Activated CD4-positive, alpha-beta T cell treated with anti-CD3 and anti-CD28 coated beads, Interleukin-2, amount 50 U/mL, for 1 hour (primary cell): ENCODE data around the gene TENM4.
A peak's percentile ranks its signal among the peaks of the same experiment; 100 is the strongest.

ENCODE experiments used
- DNase-seq: peaks from one replicate; pipeline ENCODE4 v3.0.0-alpha.2; 2020

TENM4 gene

GRCh38 chr11:78823588-78823987 lies 617.2 kb downstream of the TENM4 start:
- DNase-seq = no peak

- DNase-seq = no peak
These were observed 617.9 kb downstream of the TENM4 start for GRCh38 chr11:78822931-78823423.

GRCh38 chr11:78821371-78822306 lies 619.2 kb downstream of the TENM4 start:
- no peak for DNase-seq

- no peak for DNase-seq
These were observed 620.1 kb downstream of the TENM4 start for GRCh38 chr11:78820741-78821140.

GRCh38 chr11:78818201-78818600 lies 622.6 kb downstream of the TENM4 start:
- DNase-seq = no peak

GRCh38 chr11:78815831-78816230 lies 625.0 kb downstream of the TENM4 start:
- DNase-seq = no peak

- no peak for DNase-seq
These were observed 628.1 kb downstream of the TENM4 start for GRCh38 chr11:78812513-78813293.

- no peak for DNase-seq
These were observed 630.2 kb downstream of the TENM4 start for GRCh38 chr11:78810559-78811009.

GRCh38 chr11:78809931-78810541 lies 630.8 kb downstream of the TENM4 start:
- no peak for DNase-seq

- DNase-seq = no peak
These were observed 631.9 kb downstream of the TENM4 start for GRCh38 chr11:78808923-78809322.

GRCh38 chr11:78807351-78807750 lies 633.5 kb downstream of the TENM4 start:
- DNase-seq = no peak

GRCh38 chr11:78806214-78807004 lies 634.4 kb downstream of the TENM4 start:
- DNase-seq = no peak

GRCh38 chr11:78804991-78805390 lies 635.8 kb downstream of the TENM4 start:
- no peak for DNase-seq

GRCh38 chr11:78803995-78804394 lies 636.8 kb downstream of the TENM4 start:
- no peak for DNase-seq

- no peak for DNase-seq
These were observed 638.6 kb downstream of the TENM4 start for GRCh38 chr11:78802058-78802761.

- no peak for DNase-seq
These were observed 639.5 kb downstream of the TENM4 start for GRCh38 chr11:78801161-78801884.

- no peak for DNase-seq
These were observed 640.1 kb downstream of the TENM4 start for GRCh38 chr11:78800756-78801155.

GRCh38 chr11:78800096-78800690 lies 640.6 kb downstream of the TENM4 start:
- no peak for DNase-seq

- peak; percentile 1 for DNase-seq
These were observed 642.2 kb downstream of the TENM4 start for GRCh38 chr11:78798663-78799062.

- no peak for DNase-seq
These were observed 643.3 kb downstream of the TENM4 start for GRCh38 chr11:78797559-78797958.

GRCh38 chr11:78796956-78797355 lies 643.9 kb downstream of the TENM4 start:
- DNase-seq = no peak
